ENCODE measurements around the gene MBD6.

GRCh38 chr12:57548488-57548887 lies 25.9 kb downstream of the MBD6 start:
- TF ChIP-seq TGIF2 (CRISPR knock-in tag; IDR thresholded peaks at IDR 0.05) (no peak), MTA1 (CRISPR knock-in tag; IDR thresholded peaks at IDR 0.05; ENCODE audit: borderline replicate concordance) (no peak), HNRNPK (IDR thresholded peaks at IDR 0.05; ENCODE audit: low read depth, low read length, poor library complexity, severe bottlenecking) (no peak), RELA (CRISPR knock-in tag; IDR thresholded peaks at IDR 0.05) (no peak), CTCF (CRISPR knock-in tag; IDR thresholded peaks at IDR 0.05) (no peak), MXD1 (CRISPR knock-in tag; IDR thresholded peaks at IDR 0.05) (no peak), ZNF431 (CRISPR knock-in tag; IDR thresholded peaks at IDR 0.05; ENCODE audit: borderline replicate concordance, low read depth) (no peak), MAFK (conservative IDR thresholded peaks at IDR 0.05 in 1 of 2, IDR thresholded peaks at IDR 0.05 in 1 of 2; ENCODE audit: low read length in 2 of 2) (no peak), POLR2AphosphoS2 (IDR thresholded peaks at IDR 0.05; ENCODE audit: low read depth, low read length) (no peak), ZNF530 (CRISPR knock-in tag; IDR thresholded peaks at IDR 0.05; ENCODE audit: low read depth) (no peak), RAD21 (CRISPR knock-in tag; IDR thresholded peaks at IDR 0.05) (no peak), SRF (IDR thresholded peaks at IDR 0.05; ENCODE audit: low read depth, low read length) (no peak)
- TF ChIP-seq, protein P1, sequence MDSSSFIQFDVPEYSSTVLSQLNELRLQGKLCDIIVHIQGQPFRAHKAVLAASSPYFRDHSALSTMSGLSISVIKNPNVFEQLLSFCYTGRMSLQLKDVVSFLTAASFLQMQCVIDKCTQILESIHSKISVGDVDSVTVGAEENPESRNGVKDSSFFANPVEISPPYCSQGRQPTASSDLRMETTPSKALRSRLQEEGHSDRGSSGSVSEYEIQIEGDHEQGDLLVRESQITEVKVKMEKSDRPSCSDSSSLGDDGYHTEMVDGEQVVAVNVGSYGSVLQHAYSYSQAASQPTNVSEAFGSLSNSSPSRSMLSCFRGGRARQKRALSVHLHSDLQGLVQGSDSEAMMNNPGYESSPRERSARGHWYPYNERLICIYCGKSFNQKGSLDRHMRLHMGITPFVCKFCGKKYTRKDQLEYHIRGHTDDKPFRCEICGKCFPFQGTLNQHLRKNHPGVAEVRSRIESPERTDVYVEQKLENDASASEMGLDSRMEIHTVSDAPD (CRISPR knock-in tag; IDR thresholded peaks at IDR 0.05) = no peak

All from HepG2 (cell line).